ENCODE data around the gene ITGAE.

- TF ChIP-seq EZH2 (IDR thresholded peaks at IDR 0.05; ENCODE audit: borderline replicate concordance, low read depth, low read length, poor library complexity, severe bottlenecking) (no peak), CTCF (conservative IDR thresholded peaks at IDR 0.05; ENCODE audit: low read depth, low read length) (no peak)
These were observed 82.8 kb downstream of the ITGAE start for GRCh38 chr17:3718201-3718600.

Measured in A673 (cell line).